Liver (tissue), 2 donors: Measurements from ENCODE around the gene BCL2.

Experiments used
- CTCF ChIP-seq: fragments of 150-350 bp; IDR thresholded peaks from 2 replicates; pipeline ENCODE4 v1.5.1; 2017; ENCODE audit warnings: improper control_type of control experiment, low read depth, low read length; ENCODE audit not compliant: missing input control
- MAX ChIP-seq: IDR thresholded peaks from 2 replicates; pipeline ENCODE4 v1.6.1; 2016; ENCODE audit warnings: antibody characterized with exemption
- YY1 ChIP-seq: IDR thresholded peaks from 2 replicates; pipeline ENCODE4 v1.6.1; 2016; ENCODE audit warnings: antibody characterized with exemption, mild to moderate bottlenecking
- donor health status: healthy.

- TF ChIP-seq CTCF (no peak), MAX (no peak), YY1 (no peak)
These were observed 21.7 kb downstream of the BCL2 start for GRCh38 chr18:63297687-63298399.
